Gastroesophageal sphincter (tissue), 4 donors: ENCODE measurements around the gene TMEM181. TPM values are rescaled to one million over a fixed set of nuclear protein-coding genes. Genes with fewer than 3 reads are reported as not detected.

Experiments used
- ATAC-seq: fragments of 150-250 bp; one replicate; pipeline ENCODE4 v1.9.1; 2016; ENCODE audit warnings: mild to moderate bottlenecking, moderate library complexity
- H3K27ac ChIP-seq, 4 donors: fragments of 200-600 bp; sonication (generic) in 3 of 4; 1 replicate in 3 of 4; 2 replicates in 1 of 4; pipeline ENCODE4 v1.5.1; 2016 to 2019
- H3K27me3 ChIP-seq: fragments of 200-600 bp; sonication (generic); one replicate; pipeline ENCODE4 v1.5.1; 2019
- H3K36me3 ChIP-seq, 2 donors: fragments of 200-600 bp; sonication (generic); one replicate each; pipeline ENCODE4 v1.5.1; 2019; ENCODE audit warnings: control low read depth in 1 of 2
- H3K4me1 ChIP-seq, 3 donors: fragments of 200-600 bp; sonication (generic); 1 replicate in 2 of 3; 2 replicates in 1 of 3; pipeline ENCODE4 v1.5.1; 2016 to 2019; ENCODE audit warnings: control low read depth in 2 of 3
- H3K4me3 ChIP-seq, 2 donors: fragments of 200-600 bp; sonication (generic); one replicate each; pipeline ENCODE4 v1.5.1; 2019; ENCODE audit warnings: mild to moderate bottlenecking in 1 of 2, moderate library complexity in 1 of 2
- H3K9me3 ChIP-seq, 3 donors: fragments of 200-600 bp; sonication (generic); one replicate each; pipeline ENCODE4 v1.5.1; 2017 to 2019; ENCODE audit warnings: control low read depth in 2 of 3
- EP300 ChIP-seq: sonication (generic); formaldehyde crosslinking; IDR thresholded peaks from one replicate; pipeline ENCODE4 v1.6.1; 2017; ENCODE audit warnings: antibody characterized with exemption, mild to moderate bottlenecking
- POLR2AphosphoS5 ChIP-seq: sonication (generic); formaldehyde crosslinking; IDR thresholded peaks from one replicate; pipeline ENCODE4 v1.6.1; 2017; ENCODE audit warnings: antibody characterized with exemption
- WGBS, 2 donors: methylation state at CpG; one replicate each; pipeline ENCODE4 v1.1.5; 2018; ENCODE audit warnings: low coverage in 1 of 2; 5-methylcytosine and 5-hydroxymethylcytosine counted together
- small RNA-seq, 4 donors: library from RNA; depleted of rRNA; stranded (forward); fragments of <200 nt; gene quantifications; one replicate each; pipeline ENCODE3, GENCODE V24; 2016
- total RNA-seq, 4 donors: library from RNA; depleted of rRNA; stranded (reverse); fragments of >200 nt; gene quantifications; one replicate each; pipeline ENCODE4 v1.1.0, GENCODE V29; 2016

The TMEM181 gene
- total RNA-seq, 4 donors from 2014 or later: 26.8 to 38.3 (median 29.3) TPM

GRCh38 chr6:158684745-158685324, 124.9 kb downstream of the TMEM181 start:
- WGBS, 2 donors: 17 to 33% methylated on average over 2 to 4 of the region's 5 CpGs
- H3K9me3 ChIP-seq: no peaks in the 10 kb centered on the region
- peak; percentile 58 for ATAC-seq
- peak overlapping the region; percentile 33 to 66 (median 53) for H3K27ac ChIP-seq
- H3K27me3 ChIP-seq: no peaks in the 10 kb centered on the region
- TF ChIP-seq POLR2AphosphoS5 (peak; percentile 40), EP300 (no peak)
- H3K36me3 ChIP-seq: no peaks in the 10 kb centered on the region
- no peak overlapping the region for H3K4me3 ChIP-seq
- H3K4me1 ChIP-seq: peaks cover 0 to 24% (median 0%) of the 10 kb centered on the region in 3 donors

Small RNA genes lying within 50 kb of the gene (small RNA-seq; reads per million reads assigned to genes)
- 0 reads per million in 4 donors for gene MIR7161

Other genes starting within 250 kb of the TMEM181 start
- 100 to 1,000 TPM; 159 to 244 (median 201) TPM for gene TULP4, start 247.6 kb upstream of the TMEM181 start, total RNA-seq
- 100 to 1,000 TPM in 3 of 4 donors, 10 to 100 TPM in 1; 83.9 to 125 (median 113) TPM for gene DYNLT1, start 84.7 kb downstream of the TMEM181 start, total RNA-seq
- 1 to 10 TPM; 1.9 to 5.9 (median 4.5) TPM for gene SYTL3, start 90.0 kb downstream of the TMEM181 start, total RNA-seq